ENCODE data around the gene MBP.

DNA sequence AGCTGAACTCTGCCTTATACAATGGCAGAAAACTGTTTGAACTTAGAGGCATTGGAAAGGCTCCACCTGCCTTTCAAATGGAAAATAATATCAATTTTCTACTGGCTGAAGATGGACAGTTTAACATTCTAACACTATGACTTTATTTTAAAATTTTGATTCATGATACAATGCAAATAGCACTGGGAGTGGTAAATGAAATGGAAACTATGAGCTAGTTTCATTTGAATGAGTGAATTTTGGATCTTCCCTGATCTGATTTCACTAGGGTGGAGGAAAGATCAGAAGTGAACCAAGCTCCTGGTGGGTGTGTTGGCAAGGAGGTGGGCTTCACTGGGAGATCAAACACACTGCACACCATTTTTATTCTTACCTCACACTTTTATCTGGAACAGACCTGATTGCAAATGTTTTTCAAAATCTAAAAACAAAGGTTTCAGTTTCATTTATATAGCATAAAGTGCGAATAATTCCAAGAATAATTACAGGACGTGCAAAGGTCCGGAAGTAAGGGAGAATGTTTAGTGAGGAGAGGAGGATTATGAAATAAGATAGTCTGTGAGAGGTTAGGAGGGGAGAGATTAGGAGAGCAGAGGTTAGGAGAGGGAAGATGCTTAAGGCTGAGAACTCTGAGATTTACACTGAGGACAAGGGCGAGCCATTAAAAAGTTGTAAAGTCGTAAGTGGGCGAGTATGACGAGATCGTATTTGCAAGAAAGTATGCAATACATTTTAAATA lies 18.6 kb upstream of the MBP start:
- TF ChIP-seq, protein P1, sequence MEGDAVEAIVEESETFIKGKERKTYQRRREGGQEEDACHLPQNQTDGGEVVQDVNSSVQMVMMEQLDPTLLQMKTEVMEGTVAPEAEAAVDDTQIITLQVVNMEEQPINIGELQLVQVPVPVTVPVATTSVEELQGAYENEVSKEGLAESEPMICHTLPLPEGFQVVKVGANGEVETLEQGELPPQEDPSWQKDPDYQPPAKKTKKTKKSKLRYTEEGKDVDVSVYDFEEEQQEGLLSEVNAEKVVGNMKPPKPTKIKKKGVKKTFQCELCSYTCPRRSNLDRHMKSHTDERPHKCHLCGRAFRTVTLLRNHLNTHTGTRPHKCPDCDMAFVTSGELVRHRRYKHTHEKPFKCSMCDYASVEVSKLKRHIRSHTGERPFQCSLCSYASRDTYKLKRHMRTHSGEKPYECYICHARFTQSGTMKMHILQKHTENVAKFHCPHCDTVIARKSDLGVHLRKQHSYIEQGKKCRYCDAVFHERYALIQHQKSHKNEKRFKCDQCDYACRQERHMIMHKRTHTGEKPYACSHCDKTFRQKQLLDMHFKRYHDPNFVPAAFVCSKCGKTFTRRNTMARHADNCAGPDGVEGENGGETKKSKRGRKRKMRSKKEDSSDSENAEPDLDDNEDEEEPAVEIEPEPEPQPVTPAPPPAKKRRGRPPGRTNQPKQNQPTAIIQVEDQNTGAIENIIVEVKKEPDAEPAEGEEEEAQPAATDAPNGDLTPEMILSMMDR (IDR thresholded peaks at IDR 0.05) = no peak
- no peak for TF ChIP-seq POLR2A (IDR thresholded peaks at IDR 0.05)

Measured in lower leg skin (tissue), 3 donors.